ENCODE measurements around the gene LUC7L2.

- TF ChIP-seq GATA3 (IDR thresholded peaks at IDR 0.05; ENCODE audit: low read depth, low read length) (no peak), GATA2 (IDR thresholded peaks at IDR 0.05; ENCODE audit: low read depth, low read length) (no peak)
These were observed 29.4 kb downstream of the LUC7L2 start for GRCh38 chr7:139389091-139389490.
